TTC549 (cell line): ENCODE results near the gene TBX19.
"Not testable (repeated sequence)": the region's sequence is repeated elsewhere in the genome, so short reads cannot be mapped to it uniquely, and the experiment has no call there.

Experiments used
- FAIRE-seq: peaks from 2 replicates; lab custom pipeline; 2012; peaks lifted over from hg19 to GRCh38; lab: Jason Lieb, UNC

Gene TBX19

GRCh38 chr1:168320800-168321450, 40.2 kb downstream of the TBX19 start:
- no peak for FAIRE-seq

- no peak for FAIRE-seq
Observed at GRCh38 chr1:168321945-168322344, 41.3 kb downstream of the TBX19 start.

- peak; percentile 60 for FAIRE-seq
Observed at GRCh38 chr1:168324745-168325425, 44.2 kb downstream of the TBX19 start.

GRCh38 chr1:168328731-168329364, 48.2 kb downstream of the TBX19 start:
- no peak for FAIRE-seq

GRCh38 chr1:168330285-168330684, 49.6 kb downstream of the TBX19 start:
- FAIRE-seq: peak; percentile 93

GRCh38 chr1:168331569-168331968, 50.9 kb downstream of the TBX19 start:
- FAIRE-seq: peak; percentile 100

GRCh38 chr1:168333562-168334276, 53.0 kb downstream of the TBX19 start:
- FAIRE-seq: no peak

GRCh38 chr1:168335500-168335899, 54.8 kb downstream of the TBX19 start:
- FAIRE-seq: no peak

- FAIRE-seq: no peak
Observed at GRCh38 chr1:168338589-168339503, 58.2 kb downstream of the TBX19 start.

- no peak for FAIRE-seq
Observed at GRCh38 chr1:168340781-168341482, 60.3 kb downstream of the TBX19 start.

GRCh38 chr1:168341483-168341975, 60.9 kb downstream of the TBX19 start:
- no peak for FAIRE-seq

GRCh38 chr1:168342572-168343280, 62.0 kb downstream of the TBX19 start:
- peak; percentile 15 for FAIRE-seq

GRCh38 chr1:168343566-168343965, 62.9 kb downstream of the TBX19 start:
- FAIRE-seq: no peak

- no peak for FAIRE-seq
Observed at GRCh38 chr1:168344517-168344916, 63.8 kb downstream of the TBX19 start.

- FAIRE-seq: no peak
Observed at GRCh38 chr1:168345939-168346338, 65.3 kb downstream of the TBX19 start.

- FAIRE-seq: no peak
Observed at GRCh38 chr1:168347630-168348029, 67.0 kb downstream of the TBX19 start.

- FAIRE-seq: peak; percentile 11
Observed at GRCh38 chr1:168348146-168348709, 67.6 kb downstream of the TBX19 start.

- FAIRE-seq: not testable (repeated sequence)
Observed at GRCh38 chr1:168354335-168355269, 73.9 kb downstream of the TBX19 start.
